CD8-positive, alpha-beta memory T cell (primary cell): ENCODE results near the gene ADI1. TPM values are rescaled to one million over a fixed set of nuclear protein-coding genes. Genes with fewer than 3 reads are reported as not detected.

Source experiments
- CTCF ChIA-PET: fragments of 350-600 bp; sonication (Branson Sonifier 250); formaldehyde crosslinking; loops from one replicate; lab custom pipeline; 2021; ENCODE audit warnings: antibody characterized with exemption; lab: Charles Lee
- POLR2A ChIA-PET: fragments of 350-600 bp; sonication (Branson Sonifier 250); formaldehyde crosslinking; loops from one replicate; lab custom pipeline; 2021; ENCODE audit warnings: antibody characterized with exemption; lab: Charles Lee
- DNase-seq, 5 donors: peaks; one replicate each; pipeline versions ENCODE4 v3.0.0 to v3.0.0-alpha.2; 2020 to 2022; ENCODE audit warnings: mixed read lengths in 1 of 5
- H3K27ac ChIP-seq: one replicate; pipeline ENCODE4 v1.7.0; 2013; ENCODE audit warnings: low read depth, mild to moderate bottlenecking, low read length, moderate library complexity
- H3K27me3 ChIP-seq: 2 replicates; pipeline ENCODE4 v1.7.0; 2013; ENCODE audit warnings: low read length, mild to moderate bottlenecking; ENCODE audit not compliant: insufficient read depth, poor library complexity, severe bottlenecking
- H3K36me3 ChIP-seq: 2 replicates; pipeline ENCODE4 v1.7.0; 2013; ENCODE audit warnings: mild to moderate bottlenecking, low read length, moderate library complexity; ENCODE audit not compliant: insufficient read depth
- H3K4me1 ChIP-seq: 2 replicates; pipeline ENCODE4 v1.7.0; 2013; ENCODE audit warnings: mild to moderate bottlenecking, low read length, moderate library complexity; ENCODE audit not compliant: insufficient read depth
- H3K4me3 ChIP-seq: 2 replicates; pipeline ENCODE4 v1.7.0; 2013; ENCODE audit warnings: mild to moderate bottlenecking, low read length
- H3K9me3 ChIP-seq: 2 replicates; pipeline ENCODE4 v1.7.0; 2013; ENCODE audit warnings: mild to moderate bottlenecking, low read length
- H3K27ac Mint-ChIP-seq, 8 donors: one replicate each; pipeline ENCODE4 v1.8.0; 2020 to 2021; ENCODE audit warnings: mixed read lengths in 8 of 8, mild to moderate bottlenecking in 6 of 8, inconsistent platforms in 3 of 8, moderate library complexity in 3 of 8
- H3K27me3 Mint-ChIP-seq, 2 donors: one replicate each; pipeline ENCODE4 v1.8.0; 2020 to 2021; ENCODE audit warnings: mixed read lengths in 2 of 2, mild to moderate bottlenecking in 1 of 2, moderate library complexity in 1 of 2
- H3K36me3 Mint-ChIP-seq, 3 donors: one replicate each; pipeline ENCODE4 v1.8.0; 2020 to 2021; ENCODE audit warnings: mixed read lengths in 3 of 3, inconsistent platforms in 1 of 3, mild to moderate bottlenecking in 1 of 3
- H3K4me1 Mint-ChIP-seq, 3 donors: one replicate each; pipeline ENCODE4 v1.8.0; 2020 to 2021; ENCODE audit warnings: mixed read lengths in 3 of 3, inconsistent platforms in 1 of 3, mild to moderate bottlenecking in 1 of 3
- H3K4me3 Mint-ChIP-seq, 7 donors: one replicate each; pipeline ENCODE4 v1.8.0; 2020 to 2021; ENCODE audit warnings: mixed read lengths in 7 of 7, mild to moderate bottlenecking in 6 of 7, moderate library complexity in 4 of 7, inconsistent platforms in 2 of 7
- H3K9me3 Mint-ChIP-seq, 5 donors: one replicate each; pipeline ENCODE4 v1.8.0; 2020 to 2022; ENCODE audit warnings: mixed read lengths in 5 of 5, mild to moderate bottlenecking in 3 of 5, moderate library complexity in 2 of 5, inconsistent platforms in 1 of 5
- polyA plus RNA-seq: library from polyadenylated mRNA; unstranded; fragments of 300-500 nt; fragmentation: Illumina TruSeq; gene quantifications from one replicate; pipeline ENCODE4 v1.2.3, GENCODE V29; 2021
- total RNA-seq, 2 experiments: library from RNA; stranded (reverse); gene quantifications; one replicate each; pipeline ENCODE4 v1.2.3, GENCODE V29; 2021

ADI1 gene
- total and polyA plus RNA-seq, 3 experiments from 2014 or later, result 24.1 to 35.3 (median 33.0) TPM

- Histone ChIP-seq H3K4me3 (no peak overlapping the region), H3K36me3 (no peaks in the 10 kb centered on the region), H3K9me3 (no peaks in the 10 kb centered on the region), H3K27ac (no peak overlapping the region), H3K4me1 (no peaks in the 10 kb centered on the region), H3K27me3 (no peaks in the 10 kb centered on the region)
- Mint-ChIP-seq H3K36me3 (no peaks in the 10 kb centered on the region), H3K27ac (no peak overlapping the region), H3K27me3 (peaks cover 0 to 2% of the 10 kb centered on the region in 2 donors), H3K4me3 (no peak overlapping the region), H3K9me3 (no peaks in the 10 kb centered on the region), H3K4me1 (peaks cover under 1 to 2% (median 1%) of the 10 kb centered on the region in 3 donors)
- no peak for DNase-seq
- CTCF ChIA-PET, result no interaction called here
- POLR2A ChIA-PET, result no interaction called here
These were observed 7.5 kb upstream of the ADI1 start for GRCh38 chr2:3526871-3527270.

DNA sequence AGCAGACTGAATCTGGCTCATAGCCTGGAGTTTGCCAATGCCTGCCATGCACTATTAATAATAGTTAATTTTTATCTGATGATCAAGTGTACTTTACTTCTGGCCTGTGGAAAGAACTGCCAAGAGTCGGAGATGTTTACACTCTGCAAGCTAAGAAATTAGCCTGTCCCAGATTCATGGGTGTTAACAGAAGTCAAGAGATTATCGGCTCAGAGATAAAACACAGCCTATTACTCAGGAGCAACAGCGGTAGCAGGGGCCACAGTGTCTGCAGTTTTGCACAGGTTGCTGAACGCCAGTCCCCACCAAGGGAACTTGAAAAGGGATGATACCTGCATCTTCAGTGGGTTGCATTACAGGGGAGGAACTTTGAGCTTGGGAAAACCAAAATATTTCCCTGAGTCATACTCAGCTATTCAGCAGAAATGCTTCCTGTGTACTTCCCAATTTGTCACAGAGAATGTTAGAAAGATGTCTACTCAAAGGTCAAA, 4.3 kb upstream of the ADI1 start:
- H3K4me3 ChIP-seq, result no peak overlapping the region
- Mint-ChIP-seq H3K4me3 (no peak overlapping the region), H3K4me1 (peaks cover 24 to 28% (median 24%) of the 10 kb centered on the region in 3 donors), H3K36me3 (peaks cover 0 to 6% (median 0%) of the 10 kb centered on the region in 3 donors), H3K9me3 (peaks cover 0 to 3% (median 0%) of the 10 kb centered on the region in 5 donors), H3K27me3 (peaks cover 0 to 9% of the 10 kb centered on the region in 2 donors), H3K27ac (no peak overlapping the region)
- no peaks in the 10 kb centered on the region for H3K9me3 ChIP-seq
- peaks cover 21% of the 10 kb centered on the region for H3K4me1 ChIP-seq
- CTCF ChIA-PET, result interaction anchor here (1.0 to 1.3 kb wide), 2 partner anchors 11 to 100 kb away, joined by 3 read pairs; no protein-coding TSS in a partner anchor
- DNase-seq, result no peak
- H3K27ac ChIP-seq, result no peak overlapping the region
- H3K27me3 ChIP-seq, result no peaks in the 10 kb centered on the region
- H3K36me3 ChIP-seq, result no peaks in the 10 kb centered on the region
- POLR2A ChIA-PET, result no interaction called here

- no peak for DNase-seq
- H3K4me3 Mint-ChIP-seq, result no peak overlapping the region
- peaks cover 0 to 11% of the 10 kb centered on the region in 2 donors for H3K27me3 Mint-ChIP-seq
- no peak overlapping the region for H3K27ac ChIP-seq
- H3K4me1 Mint-ChIP-seq, result peaks cover 27 to 31% (median 28%) of the 10 kb centered on the region in 3 donors
- H3K4me1 ChIP-seq, result peaks cover 23% of the 10 kb centered on the region
- peaks cover 0 to 9% (median 0%) of the 10 kb centered on the region in 3 donors for H3K36me3 Mint-ChIP-seq
- H3K9me3 Mint-ChIP-seq, result peaks cover 0 to 3% (median 0%) of the 10 kb centered on the region in 5 donors
- ChIA-PET POLR2A (no interaction called here), CTCF (no interaction called here)
- H3K9me3 ChIP-seq, result no peaks in the 10 kb centered on the region
- H3K36me3 ChIP-seq, result no peaks in the 10 kb centered on the region
- H3K4me3 ChIP-seq, result no peak overlapping the region
- H3K27ac Mint-ChIP-seq, result no peak overlapping the region
- H3K27me3 ChIP-seq, result no peaks in the 10 kb centered on the region
These were observed 3.7 kb upstream of the ADI1 start for GRCh38 chr2:3522961-3523421.

DNA sequence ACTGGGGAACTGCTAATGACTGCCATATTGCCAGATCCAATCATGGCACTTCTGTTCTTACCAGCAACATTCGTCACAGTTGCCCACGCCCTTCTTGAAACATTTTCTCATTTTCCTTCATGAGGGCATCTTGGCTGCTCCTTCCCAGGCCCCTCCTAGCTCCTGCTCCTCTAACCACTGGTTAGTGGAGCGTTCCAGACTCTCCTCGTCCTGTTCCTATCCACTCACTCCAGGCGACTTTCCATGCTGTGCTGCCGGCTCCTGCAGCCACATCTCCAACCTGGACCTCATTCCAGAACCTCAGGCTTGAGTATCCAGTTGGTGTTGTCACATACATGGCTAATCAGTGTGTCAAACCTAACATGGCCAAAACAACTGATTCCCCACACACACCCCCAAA, 1.3 kb upstream of the ADI1 start:
- Histone ChIP-seq H3K4me1 (peaks cover 26% of the 10 kb centered on the region), H3K4me3 (no peak overlapping the region), H3K27ac (no peak overlapping the region), H3K36me3 (no peaks in the 10 kb centered on the region), H3K9me3 (no peaks in the 10 kb centered on the region), H3K27me3 (no peaks in the 10 kb centered on the region)
- ChIA-PET CTCF (interaction anchor here (1.0 to 1.8 kb wide), 3 partner anchors 8 to 38 kb away, joined by 3 to 7 read pairs (median 3); partner anchors contain the start of gene RNASEH1), POLR2A (interaction anchor here (0.8 to 2.6 kb wide), 2 partner anchors 37 to 131 kb away, joined by 4 to 32 read pairs; partner anchors contain the start of gene RNASEH1)
- DNase-seq, result no peak
- Mint-ChIP-seq H3K27ac (peak overlapping the region in 6 of 8 donors; percentile 69 to 95 (median 94)), H3K4me1 (peaks cover 30 to 37% (median 33%) of the 10 kb centered on the region in 3 donors), H3K4me3 (peak overlapping the region; percentile 84 to 95 (median 91)), H3K27me3 (peaks cover 0 to 11% of the 10 kb centered on the region in 2 donors), H3K9me3 (peaks cover 2 to 5% (median 4%) of the 10 kb centered on the region in 5 donors), H3K36me3 (peaks cover 2 to 10% (median 3%) of the 10 kb centered on the region in 3 donors)

DNA sequence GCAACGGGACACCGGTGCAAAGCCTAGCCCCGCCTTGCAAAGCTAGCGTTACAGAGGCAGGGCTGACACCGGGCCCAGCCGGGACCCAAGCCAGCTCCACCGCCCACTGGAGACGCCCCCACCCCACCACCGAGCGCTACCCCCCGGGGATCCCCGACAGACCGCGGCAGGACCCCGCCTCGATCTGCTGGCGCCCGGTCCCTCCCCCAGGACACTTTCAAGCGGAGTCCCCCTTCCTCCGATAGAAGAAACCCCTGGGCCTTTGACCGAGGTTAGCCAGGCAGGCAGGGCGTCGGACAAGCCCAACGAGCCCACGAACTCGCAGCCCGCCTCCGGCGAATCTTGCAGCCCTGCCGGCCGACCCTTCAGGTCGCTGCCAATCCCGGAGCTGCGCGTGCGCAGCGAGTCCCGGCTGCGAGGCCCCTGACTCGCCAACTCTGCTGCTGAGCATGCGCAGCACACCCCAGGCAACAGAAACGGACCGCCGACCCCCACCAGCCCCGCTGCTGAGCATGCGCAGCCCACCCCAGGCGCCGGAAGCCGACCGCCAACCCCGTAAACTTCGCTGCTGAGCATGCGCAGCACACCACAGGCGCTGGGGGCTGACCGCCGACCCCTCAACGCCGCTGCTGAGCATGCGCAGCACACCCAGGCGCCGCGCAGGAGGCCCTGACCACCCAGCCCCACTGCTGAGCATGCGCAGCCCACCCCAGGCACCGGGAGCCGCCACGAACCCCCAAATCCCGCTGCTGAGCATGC, 656 bp downstream of the ADI1 start:
- CTCF ChIA-PET, result interaction anchor here (1.6 kb wide), 1 partner anchor 47 kb away, joined by 4 read pairs; no protein-coding TSS in a partner anchor

DNA sequence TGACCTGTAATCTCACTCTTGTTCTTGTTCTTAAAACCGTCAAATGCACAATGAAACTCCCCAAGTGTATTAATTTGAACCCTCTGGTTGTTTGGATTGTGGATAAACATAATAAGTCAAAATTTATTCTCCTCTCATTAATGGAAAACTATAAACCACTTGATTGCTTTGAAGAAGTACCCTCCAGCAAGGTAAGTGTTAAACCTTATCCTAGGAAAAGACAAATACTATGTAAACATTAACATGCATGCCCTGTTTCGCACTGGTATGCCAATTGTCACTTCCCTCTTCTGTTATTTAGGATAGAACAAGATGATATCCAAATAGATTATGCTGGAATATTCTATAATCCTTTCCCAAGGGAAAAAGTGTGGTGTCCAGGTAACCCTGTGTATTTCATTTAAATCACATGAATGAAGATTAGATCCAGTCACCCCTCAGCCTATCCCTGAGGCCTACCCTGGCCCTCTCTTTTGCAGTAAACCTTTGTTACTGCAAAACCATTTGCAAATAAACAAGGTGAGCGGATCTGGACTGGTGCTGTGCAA, 1.3 kb downstream of the ADI1 start:
- no peaks in the 10 kb centered on the region for H3K36me3 ChIP-seq
- peaks cover 30 to 37% (median 33%) of the 10 kb centered on the region in 3 donors for H3K4me1 Mint-ChIP-seq
- peaks cover 26% of the 10 kb centered on the region for H3K4me1 ChIP-seq
- ChIA-PET CTCF (no interaction called here), POLR2A (interaction anchor here (0.9 to 2.6 kb wide), 4 partner anchors 36 to 140 kb away, joined by 3 to 32 read pairs (median 8); partner anchors contain the start of genes EIPR1, RNASEH1 and RPS7)
- H3K27ac ChIP-seq, result peak overlapping the region; percentile 93
- H3K9me3 ChIP-seq, result no peaks in the 10 kb centered on the region
- peaks cover 4 to 26% (median 21%) of the 10 kb centered on the region in 3 donors for H3K36me3 Mint-ChIP-seq
- peaks cover 5 to 14% (median 8%) of the 10 kb centered on the region in 5 donors for H3K9me3 Mint-ChIP-seq
- no peaks in the 10 kb centered on the region for H3K27me3 ChIP-seq
- no peak for DNase-seq
- H3K27me3 Mint-ChIP-seq, result peaks cover 0 to 9% of the 10 kb centered on the region in 2 donors
- peak overlapping the region; percentile 91 to 97 (median 94) for H3K27ac Mint-ChIP-seq
- H3K4me3 Mint-ChIP-seq, result peak overlapping the region; percentile 84 to 95 (median 91)
- H3K4me3 ChIP-seq, result peak overlapping the region; percentile 80

More for the DNA sequence above, 656 bp downstream of the ADI1 start:
- Histone ChIP-seq H3K4me1 (peaks cover 26% of the 10 kb centered on the region), H3K27me3 (no peaks in the 10 kb centered on the region), H3K36me3 (no peaks in the 10 kb centered on the region), H3K9me3 (no peaks in the 10 kb centered on the region), H3K27ac (peak overlapping the region; percentile 93), H3K4me3 (peak overlapping the region; percentile 80)
- H3K36me3 Mint-ChIP-seq, result peaks cover 2 to 19% (median 14%) of the 10 kb centered on the region in 3 donors
- POLR2A ChIA-PET, result interaction anchor here (0.9 to 2.6 kb wide), 5 partner anchors 36 to 141 kb away, joined by 3 to 32 read pairs (median 5); partner anchors contain the start of genes EIPR1, RNASEH1 and RPS7
- H3K4me3 Mint-ChIP-seq, result peak overlapping the region; percentile 84 to 95 (median 91)
- peak overlapping the region; percentile 91 to 97 (median 94) for H3K27ac Mint-ChIP-seq
- peak; percentile 97 to 100 (median 99) for DNase-seq
- peaks cover 30 to 37% (median 33%) of the 10 kb centered on the region in 3 donors for H3K4me1 Mint-ChIP-seq
- peaks cover 0 to 9% of the 10 kb centered on the region in 2 donors for H3K27me3 Mint-ChIP-seq
- peaks cover 5 to 14% (median 8%) of the 10 kb centered on the region in 5 donors for H3K9me3 Mint-ChIP-seq

DNA sequence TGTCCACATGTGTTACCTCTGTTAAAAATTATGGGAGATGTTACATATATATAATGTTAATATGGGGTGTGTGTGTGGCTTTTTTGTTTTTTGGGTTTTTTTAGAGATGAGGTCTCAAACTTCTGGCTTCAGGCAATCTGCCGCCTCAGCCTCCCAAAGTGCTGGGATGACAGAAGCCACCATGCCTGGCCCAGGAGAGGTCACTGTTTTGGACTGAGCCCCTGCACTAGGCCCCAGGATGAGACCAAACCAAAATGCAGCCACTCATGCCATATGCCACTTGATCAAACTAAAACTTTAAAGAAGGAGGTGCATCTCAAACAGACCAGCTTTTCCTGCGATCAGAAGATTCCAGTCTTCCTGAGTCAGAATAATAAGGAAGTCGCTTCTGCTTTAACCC, 2.5 kb downstream of the ADI1 start:
- H3K27me3 Mint-ChIP-seq, result peaks cover 0 to 9% of the 10 kb centered on the region in 2 donors
- peaks cover 5 to 14% (median 8%) of the 10 kb centered on the region in 5 donors for H3K9me3 Mint-ChIP-seq
- H3K4me1 ChIP-seq, result peaks cover 26% of the 10 kb centered on the region
- no peak overlapping the region for H3K27ac ChIP-seq
- H3K4me3 Mint-ChIP-seq, result peak overlapping the region in 4 of 7 donors; percentile 56 to 68 (median 62)
- no peak for DNase-seq
- H3K36me3 Mint-ChIP-seq, result peaks cover 8 to 37% (median 29%) of the 10 kb centered on the region in 3 donors
- no peak overlapping the region for H3K4me3 ChIP-seq
- H3K9me3 ChIP-seq, result no peaks in the 10 kb centered on the region
- ChIA-PET POLR2A (no interaction called here), CTCF (interaction anchor here (0.8 kb wide), 1 partner anchor 125 kb away, joined by 3 read pairs; no protein-coding TSS in a partner anchor)
- peak overlapping the region in 1 of 8 donors; percentile 95 for H3K27ac Mint-ChIP-seq
- H3K27me3 ChIP-seq, result no peaks in the 10 kb centered on the region
- H3K4me1 Mint-ChIP-seq, result peaks cover 29 to 34% (median 32%) of the 10 kb centered on the region in 3 donors
- peaks cover 10% of the 10 kb centered on the region for H3K36me3 ChIP-seq
